GM19043 (cell line): ENCODE measurements around the gene LMF1.

Source experiments
- ATAC-seq: cut with Tn5 transposase; IDR thresholded peaks from one replicate; pipeline ENCODE4 v1.9.1; 2021; ENCODE audit warnings: low read depth; ENCODE audit not compliant: unreplicated experiment

The LMF1 gene

DNA sequence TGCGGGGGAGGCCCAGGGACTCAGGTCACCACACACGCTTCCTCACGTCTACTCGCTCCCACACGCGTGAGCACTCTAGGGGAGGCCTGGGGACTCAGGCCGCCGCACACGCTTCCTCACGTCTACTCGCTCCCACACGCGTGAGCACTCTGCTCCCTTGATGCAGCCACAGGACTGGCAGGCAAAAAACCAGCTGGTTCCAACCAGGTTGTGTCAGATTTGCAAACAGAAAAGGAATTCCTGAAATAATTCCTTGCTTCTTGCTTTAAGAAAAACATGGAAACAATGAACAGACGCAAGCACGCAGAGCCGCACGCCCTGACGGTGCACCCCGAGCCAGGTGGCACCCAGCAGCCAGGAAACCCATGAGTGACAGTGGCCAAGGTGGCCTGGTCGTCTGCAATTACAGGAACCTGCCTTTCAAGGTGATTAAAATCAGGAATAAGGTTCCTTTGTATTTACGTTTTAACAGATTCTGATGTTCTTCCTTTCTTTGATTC lies 37.9 kb downstream of the LMF1 start:
- no peak for ATAC-seq

DNA sequence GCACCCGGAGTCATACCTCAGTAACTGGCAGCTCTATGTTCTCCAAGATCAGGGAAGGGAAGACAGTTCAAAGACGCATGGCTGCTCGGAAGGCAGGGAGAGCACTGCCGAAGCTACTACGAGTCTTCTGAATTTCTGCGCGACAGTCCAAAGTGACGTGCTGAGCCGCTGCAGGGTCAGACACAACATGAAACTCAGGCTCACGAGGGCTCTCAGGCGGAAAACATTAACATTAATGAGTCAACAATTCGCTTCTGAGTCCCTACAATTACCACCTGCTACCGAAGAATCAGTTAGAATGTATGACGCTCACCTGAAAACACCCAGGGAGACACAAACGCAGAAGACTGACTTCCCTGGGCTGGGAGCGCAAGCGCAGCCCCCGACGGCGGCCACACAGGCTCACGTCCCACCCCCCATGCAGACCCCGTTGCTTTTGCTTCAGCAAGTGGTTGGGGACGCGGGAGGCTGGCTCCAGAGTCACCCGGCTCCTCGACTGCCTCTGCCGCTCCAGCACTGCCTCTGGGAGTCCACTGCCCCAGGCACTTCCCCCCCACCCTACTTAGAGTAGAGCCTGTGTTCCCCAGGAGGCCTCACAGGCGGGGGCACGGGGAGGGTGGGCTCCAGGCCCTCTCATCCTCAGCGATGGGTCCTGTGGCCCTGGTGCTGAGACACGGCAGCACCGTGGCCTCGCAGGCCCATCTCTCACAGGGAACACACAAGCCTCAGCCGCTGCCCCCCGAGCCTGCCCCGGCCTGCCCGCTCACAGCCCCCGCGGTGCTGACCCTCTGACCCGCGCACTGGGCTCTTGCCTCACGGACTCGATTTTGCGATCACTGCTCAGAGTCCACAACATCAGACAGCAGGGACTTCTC lies 38.9 kb downstream of the LMF1 start:
- ATAC-seq: no peak

DNA sequence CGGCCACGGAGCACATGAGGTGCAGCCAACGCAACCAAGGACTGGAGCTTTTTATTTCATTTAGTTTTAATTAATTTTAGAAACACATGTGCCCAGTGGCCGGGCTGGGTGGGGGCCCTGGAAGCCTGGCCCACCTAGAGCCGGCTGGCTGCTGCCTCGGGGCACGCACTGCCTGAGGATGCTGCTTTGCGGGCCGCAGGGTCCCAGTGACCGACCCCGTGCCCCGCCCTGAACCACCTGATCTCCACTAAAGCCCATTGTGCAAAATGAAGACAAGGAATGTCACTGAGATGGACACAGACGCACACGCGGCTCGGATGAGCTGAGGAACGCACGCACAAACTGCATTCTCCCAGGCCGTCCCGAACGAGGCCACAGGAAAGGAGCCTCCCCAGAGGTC lies 39.6 kb downstream of the LMF1 start:
- ATAC-seq: no peak

DNA sequence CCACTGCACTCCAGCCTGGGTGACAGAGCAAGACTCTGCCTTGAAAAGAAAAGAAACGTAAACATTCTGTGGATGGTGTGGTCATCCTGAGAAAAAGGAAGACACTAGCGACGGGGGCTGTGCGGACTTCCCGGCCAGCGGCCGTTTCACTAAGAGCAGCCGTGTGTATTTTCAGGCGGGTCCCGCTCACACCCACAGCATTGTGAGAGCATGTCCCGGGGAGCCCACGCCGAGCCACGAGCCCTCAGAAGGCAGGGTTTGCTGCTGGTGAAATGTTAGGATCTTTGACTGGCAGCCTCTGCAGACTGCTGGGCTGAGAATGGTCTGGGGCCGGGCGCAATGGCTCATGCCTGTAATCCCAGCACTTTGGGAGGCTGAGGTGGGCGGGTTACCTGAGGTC lies 40.3 kb downstream of the LMF1 start:
- no peak for ATAC-seq

DNA sequence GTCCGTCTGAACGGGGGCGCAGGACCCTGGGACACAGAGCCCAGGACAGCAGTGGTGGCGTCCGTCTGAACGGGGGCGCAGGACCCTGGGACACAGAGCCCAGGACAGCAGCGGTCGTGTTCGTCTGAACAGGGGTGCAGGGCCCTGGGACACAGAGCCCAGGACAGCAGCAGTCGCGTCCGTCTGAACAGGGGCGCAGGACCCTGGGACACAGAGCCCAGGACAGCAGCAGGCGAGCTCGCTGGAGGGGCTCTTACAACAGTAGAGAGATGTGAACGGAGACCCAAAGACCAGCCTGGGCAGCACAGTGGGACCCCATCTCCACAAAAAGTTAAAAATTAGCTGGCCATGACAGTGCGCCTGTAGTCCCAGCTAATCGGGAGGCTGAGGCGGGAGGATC lies 40.7 kb downstream of the LMF1 start:
- no peak for ATAC-seq

DNA sequence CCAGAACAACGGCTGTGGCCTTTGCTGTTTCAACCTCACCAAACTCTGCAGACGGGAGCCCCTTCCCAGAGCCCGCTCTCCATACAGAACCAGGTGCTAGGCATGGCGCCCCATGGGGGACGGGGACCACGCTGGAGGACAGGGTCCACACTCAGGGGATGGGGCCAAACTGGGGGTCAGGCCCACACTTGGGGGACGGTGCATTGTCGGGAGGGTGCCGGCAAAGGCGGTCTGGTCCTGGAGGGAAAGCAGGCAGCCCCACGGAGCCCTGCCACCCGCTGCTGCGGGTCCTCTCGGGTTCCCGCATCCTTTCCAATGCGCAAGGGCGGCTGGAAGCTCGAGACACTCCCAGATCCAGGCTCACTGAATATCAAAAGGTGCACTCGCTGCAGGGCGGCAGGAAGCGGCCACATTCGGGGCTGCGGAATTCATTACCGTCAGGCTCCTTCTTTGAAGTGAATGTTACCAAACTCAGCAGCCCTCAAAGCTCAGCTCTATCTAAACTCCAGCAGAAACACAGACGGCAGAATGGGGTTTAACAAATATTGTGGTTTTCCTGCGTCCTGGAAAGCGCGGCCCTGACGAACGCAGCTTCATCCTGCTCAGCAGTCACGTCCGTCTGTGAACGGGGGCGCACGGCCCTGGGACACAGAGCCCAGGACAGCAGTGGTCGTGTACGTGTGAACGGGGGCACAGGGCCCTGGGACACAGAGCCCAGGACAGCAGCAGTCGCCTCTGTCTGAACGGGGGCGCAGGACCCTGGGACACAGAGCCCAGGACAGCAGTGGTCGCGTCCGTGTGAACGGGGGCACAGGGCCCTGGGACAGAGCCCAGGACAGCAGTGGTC lies 41.3 kb downstream of the LMF1 start:
- no peak for ATAC-seq

DNA sequence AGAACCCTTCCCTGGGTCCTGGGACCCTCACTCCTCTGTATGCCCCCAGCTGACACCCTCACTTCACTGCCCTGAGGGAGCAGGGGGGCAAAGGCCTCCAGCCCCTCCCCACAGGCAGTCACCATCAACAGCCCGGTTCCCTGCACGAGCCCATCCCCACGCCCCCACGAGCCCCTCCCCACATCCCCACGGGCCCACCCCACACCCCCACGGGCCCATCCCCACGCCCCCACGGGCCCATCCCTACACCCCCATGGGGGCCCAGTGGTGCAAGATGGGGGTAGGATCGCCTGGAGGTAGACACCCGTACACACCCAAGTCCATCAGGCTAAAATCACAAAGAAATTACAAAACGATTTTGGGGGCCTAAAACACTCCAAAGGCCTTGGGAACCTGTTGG lies 42.3 kb downstream of the LMF1 start:
- no peak for ATAC-seq

DNA sequence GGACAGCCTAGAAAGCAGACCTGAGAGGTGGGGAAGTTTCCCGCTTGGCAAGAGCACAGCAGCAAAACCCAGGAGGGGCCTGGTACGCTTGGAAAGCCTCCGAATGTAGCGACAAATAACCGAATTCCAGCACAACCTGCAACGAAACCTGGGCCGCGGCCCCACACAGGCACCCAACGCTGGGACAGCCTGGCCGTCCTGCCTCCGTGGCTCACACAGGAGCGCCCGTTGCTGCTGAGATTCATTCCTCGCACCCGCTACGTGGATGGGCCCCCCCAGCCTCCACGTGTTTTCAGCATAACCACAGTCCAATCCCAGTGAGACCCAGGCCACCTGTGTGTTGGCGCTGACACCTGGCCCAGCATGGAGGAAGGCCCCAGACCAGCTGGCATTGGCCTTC lies 42.9 kb downstream of the LMF1 start:
- no peak for ATAC-seq

DNA sequence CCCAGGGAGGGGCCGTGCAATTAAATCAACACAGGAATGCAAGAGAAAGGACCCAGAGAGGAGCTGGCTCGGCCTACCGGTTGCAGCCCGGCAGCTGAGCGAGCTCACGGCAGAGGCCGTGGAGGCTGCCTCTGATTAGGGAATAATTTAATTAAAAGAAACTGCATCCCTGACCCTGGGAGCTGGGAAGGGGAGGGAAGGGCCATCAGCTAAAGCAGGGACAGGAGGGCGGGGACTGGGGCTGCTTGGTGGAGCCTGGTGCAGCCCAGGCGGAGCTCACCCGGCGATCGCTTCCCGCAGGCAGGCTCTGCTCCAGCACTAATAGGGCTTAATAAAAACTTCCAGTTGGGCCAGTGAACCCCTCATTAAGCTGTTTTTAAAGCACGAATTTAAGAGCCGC lies 43.4 kb downstream of the LMF1 start:
- ATAC-seq: no peak

DNA sequence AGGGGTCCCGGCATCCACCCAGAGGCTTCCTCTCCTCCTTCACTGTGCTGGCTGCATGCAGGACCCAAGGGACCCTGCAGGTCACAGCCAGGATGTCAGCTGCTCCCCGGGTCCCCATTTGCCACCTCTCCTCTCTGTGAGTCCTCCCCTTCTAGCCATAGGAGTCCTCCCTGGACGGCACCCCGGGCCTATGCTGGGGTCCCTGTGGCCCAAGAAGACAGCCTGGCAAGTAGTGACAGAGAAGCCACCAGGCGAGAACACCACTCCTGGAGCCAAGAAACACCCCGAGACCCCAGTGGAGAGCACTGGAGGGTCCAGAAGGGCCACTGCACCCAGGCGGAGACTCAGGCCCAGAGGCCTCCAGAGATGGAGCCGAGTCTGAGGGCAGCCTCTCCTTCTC lies 44.1 kb downstream of the LMF1 start:
- no peak for ATAC-seq

DNA sequence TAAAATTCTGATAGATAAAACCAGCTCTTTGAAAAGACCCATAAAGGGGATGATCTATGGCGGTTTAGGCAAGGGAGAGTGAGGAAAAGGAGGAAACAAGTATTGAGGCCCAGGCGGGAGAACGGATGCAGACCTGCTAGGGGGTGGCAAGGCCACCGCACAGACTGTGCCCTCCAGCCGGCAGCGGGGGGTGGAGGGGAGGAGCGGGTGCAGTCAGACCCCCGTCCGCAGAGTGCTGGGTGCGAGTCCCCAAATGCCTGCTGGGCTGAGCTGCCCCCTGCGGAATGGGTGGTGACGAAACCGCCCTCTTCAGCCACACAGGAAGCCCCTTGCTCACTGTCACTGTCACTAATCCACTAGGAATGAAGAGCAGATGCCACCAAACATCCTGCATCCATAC lies 46.0 kb downstream of the LMF1 start:
- no peak for ATAC-seq

DNA sequence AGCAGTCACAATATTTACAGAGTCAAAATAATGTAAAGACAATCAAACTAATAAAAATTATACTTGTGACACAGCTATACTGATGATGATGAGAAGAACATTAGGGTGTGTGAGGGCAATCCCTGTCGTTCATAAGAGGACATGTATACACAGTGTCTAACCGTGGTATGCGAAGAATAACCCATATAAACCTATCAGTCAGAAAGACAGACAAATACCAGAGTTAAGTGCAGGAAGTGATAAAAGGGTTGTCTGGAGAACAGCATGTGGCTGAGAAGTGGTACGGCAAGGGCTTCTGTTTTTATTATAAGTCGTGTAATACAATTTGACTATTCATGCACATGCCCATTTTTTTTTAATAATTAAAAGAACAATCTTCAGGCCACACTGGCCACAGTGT lies 46.7 kb downstream of the LMF1 start:
- ATAC-seq: no peak

DNA sequence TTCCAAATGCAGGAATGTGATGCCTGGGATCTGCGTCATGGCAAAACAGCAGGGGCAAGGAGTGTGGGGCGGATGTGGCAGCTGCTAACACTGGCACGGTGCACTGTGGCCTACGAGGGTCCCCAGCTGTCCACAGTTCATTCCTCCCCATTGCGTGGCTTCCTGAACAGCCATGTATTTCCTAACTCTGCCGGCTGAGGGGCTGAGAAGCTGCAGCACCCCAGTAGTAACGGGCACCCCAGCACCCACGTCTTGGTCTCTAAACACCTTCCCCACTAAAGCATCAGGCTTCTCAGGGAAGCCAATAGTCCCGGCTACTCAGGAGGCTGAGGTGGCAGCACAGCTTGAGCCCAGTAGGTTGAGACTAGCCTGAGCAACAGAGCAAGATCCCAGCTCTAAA lies 47.6 kb downstream of the LMF1 start:
- ATAC-seq: no peak

DNA sequence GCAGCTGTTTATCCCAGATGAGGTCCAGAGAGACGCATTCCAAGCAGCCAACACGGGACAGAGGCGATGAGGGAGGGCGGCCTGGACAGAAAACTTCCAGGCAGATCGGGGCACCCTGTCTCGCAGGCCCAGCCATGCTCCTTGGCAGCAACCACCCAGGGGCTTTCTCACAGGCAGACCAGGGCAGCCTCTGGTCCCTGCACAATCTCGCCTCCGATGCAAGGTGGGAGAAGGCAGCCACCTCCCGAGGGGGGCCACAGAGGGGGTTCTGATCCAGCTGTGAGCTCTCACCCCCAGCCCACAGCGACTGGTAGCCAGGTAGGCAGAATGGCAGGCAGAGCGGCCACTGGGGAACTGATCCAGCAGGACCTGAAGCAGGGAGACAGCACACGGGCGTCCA lies 48.7 kb downstream of the LMF1 start:
- no peak for ATAC-seq

DNA sequence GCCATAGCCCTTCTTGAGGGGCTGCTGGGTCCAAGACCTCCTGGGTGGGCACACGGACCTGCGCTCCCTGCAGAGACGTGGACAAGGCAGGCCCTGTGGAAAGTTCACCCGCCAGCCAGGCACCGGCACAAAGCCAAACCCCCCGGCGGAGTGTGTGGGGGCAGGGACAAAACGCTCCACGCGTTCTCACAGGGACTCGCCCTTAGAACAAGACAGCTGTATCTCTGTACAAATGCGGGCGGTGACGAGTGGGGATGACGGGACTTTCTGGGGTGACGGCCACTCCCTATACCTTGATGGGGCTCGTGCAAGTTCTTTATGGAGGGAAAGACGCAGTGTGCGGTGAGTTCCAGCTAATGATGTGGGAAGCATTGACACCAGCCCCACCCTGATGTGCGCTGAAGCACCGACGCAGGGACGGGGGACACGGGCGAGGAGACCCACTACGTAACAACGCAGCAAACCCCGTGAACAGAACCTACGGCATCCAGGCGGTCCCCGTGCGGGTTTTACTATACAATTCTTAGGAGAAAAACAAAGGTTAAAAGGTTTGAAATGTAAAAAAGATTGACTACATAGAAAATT lies 49.4 kb downstream of the LMF1 start:
- ATAC-seq: no peak

DNA sequence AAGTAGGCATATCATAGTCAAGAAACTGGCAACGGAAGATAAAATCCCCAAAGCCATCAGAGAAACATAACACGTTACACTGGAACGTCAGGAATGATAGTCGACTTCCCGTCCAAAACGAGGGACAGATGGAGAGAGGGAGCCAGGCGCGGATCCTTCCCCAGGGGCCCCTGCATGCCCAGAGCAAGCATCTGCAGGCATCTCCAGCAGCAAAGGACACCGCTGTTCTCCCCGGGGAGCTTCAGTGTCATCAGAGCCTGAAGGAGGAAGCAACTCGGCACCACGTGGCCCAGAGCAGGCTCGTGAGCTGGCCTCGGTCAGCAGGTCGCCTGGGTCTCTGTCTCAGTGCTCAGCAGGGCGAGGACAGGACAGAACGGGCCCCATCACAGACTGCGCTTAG lies 50.1 kb downstream of the LMF1 start:
- no peak for ATAC-seq

DNA sequence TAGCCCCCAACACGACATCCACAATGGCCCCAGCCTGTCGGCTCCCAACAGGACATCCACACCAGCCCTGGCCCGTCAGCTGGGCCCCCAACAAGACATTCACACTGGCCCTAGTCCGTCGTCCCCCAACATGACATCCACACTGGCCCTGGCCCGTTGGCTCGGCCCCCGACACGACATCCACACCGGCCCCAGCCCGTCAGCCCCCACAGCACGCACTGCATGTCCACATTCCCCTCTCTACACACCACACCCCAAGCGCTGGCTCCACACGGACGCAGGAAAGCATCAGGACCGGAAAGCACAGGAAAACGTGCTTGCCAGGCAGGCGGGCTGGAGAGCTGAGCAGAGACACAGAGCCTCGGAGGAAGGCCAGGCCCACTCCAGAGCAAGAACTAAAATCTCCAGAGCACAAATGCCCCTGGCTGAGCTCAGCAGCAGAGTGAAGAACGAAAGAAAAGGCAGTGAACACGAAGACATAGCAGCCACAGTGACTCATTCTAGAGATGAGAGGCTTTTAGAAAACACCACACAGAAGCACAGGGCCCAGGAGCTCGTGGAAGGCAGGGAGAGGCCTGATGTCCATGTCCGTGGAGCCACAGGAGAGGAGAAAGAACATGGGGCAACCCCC lies 50.6 kb downstream of the LMF1 start:
- no peak for ATAC-seq

DNA sequence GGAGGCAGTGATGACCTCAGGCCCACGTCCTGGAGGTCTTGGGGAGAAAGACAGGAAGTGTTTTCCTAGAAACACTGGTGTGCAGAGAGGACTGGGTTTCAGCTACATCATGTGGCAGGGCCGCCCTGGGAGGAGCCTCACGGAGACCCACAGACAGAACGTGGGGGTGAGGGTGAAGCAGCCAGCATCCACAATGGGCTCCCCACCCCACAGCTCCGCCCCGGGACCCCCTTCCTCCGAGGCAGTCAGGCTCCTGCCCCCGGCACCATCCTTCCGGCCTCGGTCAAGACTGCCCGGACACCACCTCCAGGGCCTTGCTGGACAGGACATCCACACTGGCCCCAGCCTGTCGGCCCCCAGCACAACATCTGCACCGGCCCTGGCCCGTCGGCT lies 51.1 kb downstream of the LMF1 start:
- ATAC-seq: no peak

DNA sequence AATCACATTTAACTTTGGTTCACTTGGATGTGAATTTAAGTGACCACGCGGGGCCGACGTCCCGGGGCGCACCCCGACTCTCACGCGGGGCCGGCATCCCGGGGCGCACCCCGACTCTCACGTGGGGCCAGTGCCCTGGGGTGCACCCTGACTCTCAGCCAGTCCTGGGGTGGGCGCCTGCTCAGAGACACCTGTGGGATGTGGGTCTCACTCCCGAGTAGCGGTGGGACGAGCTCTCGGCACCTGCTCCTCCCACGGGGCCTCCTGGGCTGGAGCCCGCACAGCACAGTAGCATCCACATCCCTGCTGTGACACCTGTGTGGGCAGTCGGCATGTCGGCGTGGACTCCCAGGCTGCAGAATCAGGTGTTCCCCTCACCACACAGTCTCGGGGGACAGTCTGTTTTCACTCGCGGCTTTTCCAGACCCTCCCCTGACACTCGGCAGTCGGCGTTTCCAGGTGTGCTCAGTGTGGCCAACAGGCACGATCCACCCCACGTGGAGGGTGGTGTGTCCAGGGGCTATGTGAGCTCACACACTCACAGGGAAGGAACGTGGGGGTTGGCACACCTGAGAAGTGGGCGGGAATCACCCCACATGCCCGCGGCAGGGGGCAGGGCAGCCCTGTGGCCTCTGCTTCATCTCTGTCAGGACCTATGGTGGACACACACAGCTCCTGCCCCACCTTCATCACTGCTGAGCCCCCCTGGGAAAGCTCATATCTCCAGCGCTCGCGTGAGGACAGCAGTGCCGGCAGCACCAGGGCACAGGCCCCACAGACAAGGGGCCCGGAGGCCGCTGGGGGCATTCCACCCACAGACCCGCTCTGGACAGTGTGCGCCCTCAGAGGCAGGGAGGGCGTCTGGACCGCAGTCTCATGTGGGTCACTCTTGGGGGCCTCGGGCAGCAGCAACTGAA lies 51.8 kb downstream of the LMF1 start:
- no peak for ATAC-seq

DNA sequence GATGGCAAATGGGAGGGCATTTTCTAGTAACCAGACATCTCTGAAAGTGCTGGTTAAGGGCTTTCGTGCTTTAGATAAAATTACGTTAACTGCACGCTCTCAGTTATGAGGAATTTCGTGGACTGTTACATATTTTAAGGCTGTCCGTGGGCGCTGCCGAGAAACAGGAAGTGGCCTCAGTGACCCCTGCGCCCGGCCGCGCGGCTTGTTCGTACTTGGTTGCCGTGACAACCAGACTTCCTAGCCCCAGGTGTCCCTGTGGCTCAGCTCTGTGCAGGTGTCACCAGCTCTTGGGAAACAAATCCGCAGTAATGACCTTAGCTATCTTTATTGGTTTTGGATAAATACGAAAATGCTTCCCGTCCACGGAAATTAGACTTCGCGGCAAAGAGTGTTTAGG lies 52.7 kb downstream of the LMF1 start:
- ATAC-seq: no peak
